ENCODE results near the gene MCOLN2.

DNA sequence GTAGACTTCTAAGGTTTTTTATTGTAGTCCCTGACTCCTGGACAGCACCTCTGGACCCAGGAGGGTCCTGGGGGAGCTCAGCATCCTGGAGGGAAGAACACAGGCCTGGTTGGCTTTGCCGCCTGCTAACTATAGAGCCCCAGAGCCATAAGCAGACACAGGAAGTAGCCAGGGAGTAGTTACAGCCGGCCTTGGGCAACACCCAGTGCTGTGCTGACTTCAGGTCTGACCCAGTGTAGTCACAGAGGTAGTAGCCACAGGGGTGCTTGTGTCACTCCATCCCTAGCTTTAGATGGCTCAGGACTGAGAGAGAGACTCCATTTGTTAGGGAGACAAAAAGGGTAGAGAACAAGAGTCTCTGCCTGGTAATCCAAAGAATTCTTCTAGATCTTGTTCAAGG, 21.9 kb downstream of the MCOLN2 start:
- TF ChIP-seq, protein P1, sequence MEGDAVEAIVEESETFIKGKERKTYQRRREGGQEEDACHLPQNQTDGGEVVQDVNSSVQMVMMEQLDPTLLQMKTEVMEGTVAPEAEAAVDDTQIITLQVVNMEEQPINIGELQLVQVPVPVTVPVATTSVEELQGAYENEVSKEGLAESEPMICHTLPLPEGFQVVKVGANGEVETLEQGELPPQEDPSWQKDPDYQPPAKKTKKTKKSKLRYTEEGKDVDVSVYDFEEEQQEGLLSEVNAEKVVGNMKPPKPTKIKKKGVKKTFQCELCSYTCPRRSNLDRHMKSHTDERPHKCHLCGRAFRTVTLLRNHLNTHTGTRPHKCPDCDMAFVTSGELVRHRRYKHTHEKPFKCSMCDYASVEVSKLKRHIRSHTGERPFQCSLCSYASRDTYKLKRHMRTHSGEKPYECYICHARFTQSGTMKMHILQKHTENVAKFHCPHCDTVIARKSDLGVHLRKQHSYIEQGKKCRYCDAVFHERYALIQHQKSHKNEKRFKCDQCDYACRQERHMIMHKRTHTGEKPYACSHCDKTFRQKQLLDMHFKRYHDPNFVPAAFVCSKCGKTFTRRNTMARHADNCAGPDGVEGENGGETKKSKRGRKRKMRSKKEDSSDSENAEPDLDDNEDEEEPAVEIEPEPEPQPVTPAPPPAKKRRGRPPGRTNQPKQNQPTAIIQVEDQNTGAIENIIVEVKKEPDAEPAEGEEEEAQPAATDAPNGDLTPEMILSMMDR (conservative IDR thresholded peaks at IDR 0.05; ENCODE audit: low read depth, low read length), result no peak
- TF ChIP-seq EZH2 (IDR thresholded peaks at IDR 0.05; ENCODE audit: borderline replicate concordance, low read depth, low read length, poor library complexity, severe bottlenecking), result no peak

Measured in A673 (cell line).